ACHN (cell line): Measurements from ENCODE around the gene GNGT1.
A peak's percentile ranks its signal among the peaks of the same experiment; 100 is the strongest.
"Not testable (repeated sequence)": the region's sequence is repeated elsewhere in the genome, so short reads cannot be mapped to it uniquely, and the experiment has no call there.

Experiments used
- DNase-seq: peaks from one replicate; pipeline ENCODE4 v3.0.0-alpha.2; 2015
- in situ Hi-C: cut with HindIII; loops from 2 replicates; pipeline ENCODE4 v1.10.0; 2017; ENCODE audit warnings: low sequenced_read_pairs, low pct_ligation_motif_present, low pct_unique_long_range_greater_than_20kb

Gene GNGT1

GRCh38 chr7:93895859-93896600, 10.3 kb upstream of the GNGT1 start:
- no peak for DNase-seq
- in situ Hi-C loops, result loop anchor here (25.0 kb wide), 1 partner anchor 184 kb away; no protein-coding TSS in a partner anchor

GRCh38 chr7:93897680-93898079, 8.7 kb upstream of the GNGT1 start:
- in situ Hi-C loops, result loop anchor here (25.0 kb wide), 1 partner anchor 185 kb away; no protein-coding TSS in a partner anchor
- no peak for DNase-seq

- DNase-seq, result peak; percentile 70
- in situ Hi-C loops, result no loop called here
Measured at GRCh38 chr7:93902777-93903423, 3.5 kb upstream of the GNGT1 start.

- no peak for DNase-seq
- in situ Hi-C loops, result no loop called here
Measured at GRCh38 chr7:93910076-93910994, 4.0 kb downstream of the GNGT1 start.

GRCh38 chr7:93911242-93911641, 4.9 kb downstream of the GNGT1 start:
- in situ Hi-C loops, result not testable (repeated sequence)

GRCh38 chr7:93911661-93912060, 5.3 kb downstream of the GNGT1 start:
- in situ Hi-C loops, DNase-seq: not testable (repeated sequence)

More at GRCh38 chr7:93911242-93911641, 4.9 kb downstream of the GNGT1 start:
- DNase-seq, result not testable (repeated sequence)

- DNase-seq, result no peak
- in situ Hi-C loops, result no loop called here
Measured at GRCh38 chr7:93913197-93913596, 6.8 kb downstream of the GNGT1 start.

GRCh38 chr7:93914581-93915066, 8.3 kb downstream of the GNGT1 start:
- in situ Hi-C loops, result no loop called here
- peak; percentile 13 for DNase-seq

GRCh38 chr7:93915206-93915842, 9.0 kb downstream of the GNGT1 start:
- DNase-seq, in situ Hi-C loops: not testable (repeated sequence)

- in situ Hi-C loops, DNase-seq: not testable (repeated sequence)
Measured at GRCh38 chr7:93915888-93916287, 9.5 kb downstream of the GNGT1 start.

- DNase-seq, in situ Hi-C loops: not testable (repeated sequence)
Measured at GRCh38 chr7:93916315-93916714, 9.9 kb downstream of the GNGT1 start.

- in situ Hi-C loops, result no loop called here
- peak; percentile 81 for DNase-seq
Measured at GRCh38 chr7:93920496-93921182, 14.3 kb downstream of the GNGT1 start.

- in situ Hi-C loops, result no loop called here
- DNase-seq, result no peak
Measured at GRCh38 chr7:93921186-93921585, 14.8 kb downstream of the GNGT1 start.

GRCh38 chr7:93921607-93922566, 15.5 kb downstream of the GNGT1 start, which contains the start of gene GNG11:
TSS of gene GNG11 (plus strand) at chr7:93921735. CDS start at chr7:93922138, 403 bp downstream.
- peak; percentile 82 for DNase-seq
- in situ Hi-C loops, result no loop called here

GRCh38 chr7:93923296-93923695, 16.9 kb downstream of the GNGT1 start:
- DNase-seq, result peak; percentile 34

GRCh38 chr7:93923942-93924341, 17.6 kb downstream of the GNGT1 start:
- in situ Hi-C loops, result no loop called here
- no peak for DNase-seq

More at GRCh38 chr7:93923296-93923695, 16.9 kb downstream of the GNGT1 start:
- in situ Hi-C loops, result no loop called here
